ENCODE data around the gene MMD. TPM values are rescaled to one million over a fixed set of nuclear protein-coding genes. Genes with fewer than 3 reads are reported as not detected.

MMD gene
- total RNA-seq, 1 experiment from 2014 or later, result 40.8 TPM

Other genes starting within 250 kb of the MMD start
- gene HLF, start 156.9 kb downstream of the MMD start, total RNA-seq (2021), result 0.30 to 0.34 TPM (median 0.31 TPM) in 3 replicates
- not detected in 3 replicates for gene SMIM36, start 89.6 kb upstream of the MMD start, total RNA-seq (2021)